ENCODE measurements around the gene CAND1.

- TF ChIP-seq POLR2AphosphoS5 (IDR thresholded peaks at IDR 0.05; ENCODE audit: low read depth, low read length): no peak
- TF ChIP-seq TAF1 (IDR thresholded peaks at IDR 0.05; ENCODE audit: borderline replicate concordance, low read depth, low read length): no peak
- no peak for TF ChIP-seq POLR2A (IDR thresholded peaks at IDR 0.05; ENCODE audit: low read depth, low read length)
Measured at GRCh38 chr12:67364228-67364627, 95.1 kb downstream of the CAND1 start.

All from GM12892 (cell line).